SU-DHL-6 (cell line): ENCODE data around the gene EMX1.

Experiments used
- CTCF ChIP-seq: fragments of 200-600 bp; sonication (generic); IDR thresholded peaks from one replicate; pipeline ENCODE4 v1.5.1; 2017; ENCODE audit warnings: antibody characterized with exemption, mild to moderate bottlenecking, low read length, moderate library complexity; ENCODE audit not compliant: insufficient read depth, poor library complexity, severe bottlenecking
- EZH2phosphoT487 ChIP-seq: fragments of 200-600 bp; sonication (generic), shearing (Covaris generic); conservative IDR thresholded peaks from 2 replicates; pipeline ENCODE4 v1.6.1; 2018; ENCODE audit warnings: mild to moderate bottlenecking, antibody characterized with exemption, low read length, moderate library complexity, mixed read lengths

- no peak for TF ChIP-seq CTCF
- no peak for TF ChIP-seq EZH2phosphoT487
Measured at GRCh38 chr2:72982781-72983499, 65.6 kb downstream of the EMX1 start.
